Stimulated activated CD4-positive, alpha-beta T cell treated with anti-CD3 and anti-CD28 coated beads, Interleukin-1b, Interleukin-23, amount 100 ng/mL, for 48 hours (primary cell): Measurements from ENCODE around the gene CACNA1I.

Experiments
- DNase-seq: peaks from one replicate; pipeline ENCODE4 v3.0.0-alpha.2; 2020

CACNA1I gene

GRCh38 chr22:39568278-39568981 lies 2.1 kb upstream of the CACNA1I start:
- DNase-seq, result no peak

- no peak for DNase-seq
Measured at GRCh38 chr22:39569066-39569465, 1.5 kb upstream of the CACNA1I start.

DNA sequence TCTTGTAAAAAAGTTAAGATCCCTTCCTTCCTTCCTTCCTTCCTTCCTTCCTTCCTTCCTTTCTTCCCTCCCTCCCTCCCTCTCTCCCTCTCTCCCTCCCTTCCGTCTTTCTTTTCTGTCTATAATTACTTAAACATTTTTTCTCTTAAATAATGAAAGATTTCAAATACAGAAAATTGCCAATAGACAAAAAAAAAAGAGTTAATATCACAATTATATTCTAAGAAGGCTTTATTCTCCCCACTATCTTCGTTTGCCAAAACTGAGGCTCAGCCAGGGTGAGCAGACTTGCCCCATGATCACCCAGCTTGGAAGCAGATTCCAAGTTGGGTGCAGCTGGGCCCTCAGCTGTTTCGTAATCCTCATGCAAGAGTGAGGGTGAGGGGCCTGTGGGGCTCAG lies 327 bp upstream of the CACNA1I start:
- no peak for DNase-seq

GRCh38 chr22:39571538-39571937 lies 985 bp downstream of the CACNA1I start:
- DNase-seq, result no peak

- DNase-seq, result no peak
Measured at GRCh38 chr22:39574779-39575551, 4.4 kb downstream of the CACNA1I start.

GRCh38 chr22:39575552-39575825 lies 4.9 kb downstream of the CACNA1I start:
- no peak for DNase-seq

DNA sequence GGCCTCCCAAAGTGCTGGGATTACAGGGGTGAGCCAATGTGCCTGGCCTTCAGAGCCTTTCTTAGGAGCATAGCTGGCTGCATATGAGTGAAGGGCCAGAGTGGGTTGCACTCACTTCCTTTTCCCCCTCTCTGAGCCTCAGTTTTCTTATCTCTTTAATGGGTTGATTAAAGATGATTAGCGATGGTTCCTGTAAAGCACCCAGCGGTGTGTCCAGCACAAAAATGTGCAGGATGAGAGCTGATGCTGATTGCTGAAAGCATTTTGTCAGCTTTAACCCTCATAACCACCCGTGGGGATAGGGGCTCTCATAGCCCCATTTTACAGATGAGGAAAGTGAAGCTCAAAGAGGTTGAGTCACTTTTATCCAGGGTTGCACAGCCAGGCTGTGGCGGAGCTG lies 5.5 kb downstream of the CACNA1I start:
- DNase-seq, result no peak

DNA sequence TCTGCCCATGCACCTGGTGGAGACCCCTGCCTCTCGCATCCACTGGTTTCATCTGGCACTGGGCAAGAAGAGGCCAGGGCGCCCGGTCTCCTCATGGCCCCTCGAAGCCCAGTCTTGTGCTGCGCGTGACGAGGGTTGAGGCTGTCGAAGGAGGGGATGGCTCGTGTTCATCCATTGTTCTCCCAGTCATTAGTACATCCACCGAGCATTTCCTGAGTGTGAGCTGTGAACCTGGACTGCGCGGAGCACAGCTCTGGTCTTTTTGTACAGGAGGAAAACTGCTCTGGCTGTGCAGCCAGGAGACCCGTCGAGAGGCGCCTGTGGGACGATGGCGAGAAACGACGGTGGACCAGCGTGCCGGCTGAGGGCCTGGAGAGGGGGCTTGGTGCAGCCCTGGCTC lies 6.8 kb downstream of the CACNA1I start:
- no peak for DNase-seq

GRCh38 chr22:39577900-39578299 lies 7.3 kb downstream of the CACNA1I start:
- no peak for DNase-seq

GRCh38 chr22:39580006-39580441 lies 9.5 kb downstream of the CACNA1I start:
- no peak for DNase-seq

DNA sequence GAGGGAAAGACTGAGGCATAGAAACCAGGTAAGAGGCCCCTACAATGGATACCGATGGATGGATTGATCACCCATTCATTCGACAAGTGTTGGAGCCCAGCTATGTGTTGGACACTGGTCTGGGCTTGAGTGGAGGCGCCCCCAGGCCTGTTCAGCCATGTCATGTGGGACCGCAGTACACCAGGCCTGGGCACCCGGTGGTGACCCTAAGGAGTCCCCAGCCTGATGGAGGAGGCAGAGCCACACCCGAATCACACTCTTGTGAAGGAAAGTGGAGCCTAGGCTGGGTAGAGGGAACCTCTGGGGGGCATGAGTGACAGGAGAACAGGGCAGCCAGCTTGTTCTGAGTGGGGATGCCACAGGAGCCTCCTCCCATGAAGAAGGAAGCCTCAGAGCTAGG lies 10.2 kb downstream of the CACNA1I start:
- no peak for DNase-seq

DNA sequence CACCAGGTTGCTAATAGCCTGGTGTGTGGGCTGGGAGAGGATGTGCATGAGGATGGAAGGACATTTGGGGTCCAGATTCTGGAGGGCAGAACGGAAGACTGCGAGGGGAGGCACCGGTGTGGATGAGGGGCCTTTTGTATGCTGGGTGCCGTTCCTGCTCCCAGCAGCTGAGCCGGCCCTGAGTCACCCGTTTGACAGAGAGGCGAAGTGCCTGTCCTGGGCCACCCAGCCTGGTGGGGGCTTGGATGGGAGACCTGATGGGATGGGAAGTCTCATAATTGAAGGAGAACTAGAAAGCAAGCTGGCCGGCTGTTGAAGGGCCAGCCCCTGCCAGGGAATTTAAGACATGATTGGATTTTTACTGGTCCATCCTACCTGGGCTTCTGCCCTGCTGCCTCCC lies 10.8 kb downstream of the CACNA1I start:
- no peak for DNase-seq

GRCh38 chr22:39583066-39583667 lies 12.6 kb downstream of the CACNA1I start:
- DNase-seq, result no peak

DNA sequence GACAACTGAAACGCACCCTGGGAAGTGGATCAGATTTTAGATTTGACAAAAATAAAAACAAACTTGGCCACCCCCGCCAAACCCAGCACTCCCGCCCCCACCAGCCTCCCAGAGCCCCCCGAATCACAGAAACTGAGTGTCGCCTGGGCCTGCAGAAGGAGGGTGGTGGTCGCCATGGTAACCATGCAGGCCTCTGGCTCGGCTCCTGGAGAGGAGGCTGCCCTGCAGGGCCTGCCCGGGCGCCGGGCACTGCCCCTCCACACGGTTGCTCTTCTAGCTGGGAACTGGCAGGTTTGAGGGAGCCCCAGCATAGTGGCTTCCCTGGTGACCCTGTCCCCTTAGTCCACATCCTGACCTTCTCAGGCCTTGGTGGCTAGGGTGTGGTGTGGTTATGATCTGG lies 19.3 kb downstream of the CACNA1I start:
- no peak for DNase-seq

- no peak for DNase-seq
Measured at GRCh38 chr22:39592081-39593065, 21.8 kb downstream of the CACNA1I start.

GRCh38 chr22:39593066-39593930 lies 22.7 kb downstream of the CACNA1I start:
- no peak for DNase-seq

DNA sequence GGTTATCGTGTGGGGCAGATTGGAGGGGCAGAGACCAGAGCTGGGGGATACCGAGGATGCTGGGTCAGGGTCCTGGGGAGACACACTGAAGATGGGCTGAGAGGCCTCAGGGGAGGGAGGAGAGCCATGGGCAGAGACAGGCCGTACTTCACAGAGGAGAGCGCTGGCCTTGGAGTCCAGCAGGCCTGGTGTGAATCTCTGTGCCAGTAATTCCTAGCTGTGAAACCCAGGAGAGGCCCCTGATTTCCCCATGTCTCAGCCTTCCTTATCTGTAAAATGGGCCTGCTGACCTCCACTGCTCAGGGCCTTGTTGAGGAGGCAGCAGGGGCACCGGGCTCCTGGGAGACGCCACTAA lies 23.4 kb downstream of the CACNA1I start:
- DNase-seq, result no peak

- no peak for DNase-seq
Measured at GRCh38 chr22:39594411-39594810, 23.9 kb downstream of the CACNA1I start.

GRCh38 chr22:39595622-39596172 lies 25.1 kb downstream of the CACNA1I start:
- no peak for DNase-seq

GRCh38 chr22:39596601-39597000 lies 26.0 kb downstream of the CACNA1I start:
- DNase-seq, result no peak

DNA sequence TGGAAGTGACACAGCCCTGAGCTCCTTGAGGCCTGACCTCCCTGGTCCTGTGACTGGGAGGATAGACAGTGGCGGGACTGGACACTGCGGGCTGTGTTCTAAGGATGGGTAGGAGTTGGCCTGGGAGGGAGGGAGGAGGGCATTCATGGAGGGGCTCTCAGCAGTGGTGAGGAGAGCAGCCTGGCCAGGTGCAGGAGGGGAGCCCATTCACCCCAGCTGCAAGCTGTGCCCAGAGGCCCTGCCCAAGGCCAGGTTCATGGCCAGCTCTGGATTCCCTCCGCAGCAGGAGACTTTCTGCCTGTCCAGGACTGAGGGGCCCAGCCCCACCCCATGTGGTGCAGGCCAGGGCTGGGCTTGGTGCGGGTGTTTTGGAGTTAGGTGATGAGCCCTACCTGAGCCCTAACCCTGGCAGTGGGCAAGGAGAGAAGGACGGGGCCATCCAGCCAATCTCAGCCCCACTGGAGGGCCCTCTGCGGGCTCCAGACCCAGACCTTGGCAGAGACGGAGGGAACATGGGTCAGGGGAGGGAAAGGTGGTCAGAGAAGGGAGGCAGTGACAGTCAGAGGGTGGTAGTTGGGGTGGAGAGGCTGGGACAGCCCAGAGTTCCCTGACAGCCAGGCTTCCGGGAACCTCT lies 26.8 kb downstream of the CACNA1I start:
- no peak for DNase-seq
